Hypothalamus (tissue), 51 donors: Measurements from ENCODE around the gene UTRN.
A peak's percentile ranks its signal among the peaks of the same experiment; 100 is the strongest.

Experiments
- DNase-seq, 51 donors: peaks; one replicate each; lab custom pipeline; 2025; lab: John Stamatoyannopoulos, UW

UTRN gene

DNA sequence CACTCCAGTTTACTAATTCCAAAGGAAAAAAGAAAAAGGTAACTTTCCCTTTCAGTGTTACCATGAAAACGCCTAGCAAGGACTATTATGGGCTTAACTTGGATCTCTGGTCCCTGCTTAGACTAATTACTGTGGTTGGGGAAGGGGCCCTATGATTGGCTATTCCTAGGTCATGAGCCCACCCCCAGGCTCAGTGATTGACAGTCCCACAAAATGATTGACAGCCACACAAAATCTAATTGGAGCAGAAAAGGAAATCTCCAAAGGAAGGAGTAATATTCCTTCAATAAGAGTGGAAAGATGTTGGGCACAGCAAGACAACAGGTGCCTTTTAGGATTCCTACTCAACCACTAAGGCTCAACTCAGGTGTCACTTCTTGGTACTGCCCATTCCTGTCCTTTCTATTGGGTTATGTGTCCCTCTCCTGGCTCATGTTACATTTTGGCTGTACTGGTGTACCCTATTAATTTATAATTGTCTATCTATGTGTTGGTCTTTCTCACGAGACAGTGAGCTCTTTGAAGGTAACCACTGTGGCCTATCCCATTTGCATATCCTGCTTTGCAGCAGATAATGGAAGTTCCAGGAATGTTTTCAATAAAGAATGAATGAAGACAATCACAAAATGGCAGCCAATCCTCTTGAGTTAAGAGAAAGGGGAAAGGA is 5.5 kb upstream of the UTRN start:
- DNase-seq = no peak

DNA sequence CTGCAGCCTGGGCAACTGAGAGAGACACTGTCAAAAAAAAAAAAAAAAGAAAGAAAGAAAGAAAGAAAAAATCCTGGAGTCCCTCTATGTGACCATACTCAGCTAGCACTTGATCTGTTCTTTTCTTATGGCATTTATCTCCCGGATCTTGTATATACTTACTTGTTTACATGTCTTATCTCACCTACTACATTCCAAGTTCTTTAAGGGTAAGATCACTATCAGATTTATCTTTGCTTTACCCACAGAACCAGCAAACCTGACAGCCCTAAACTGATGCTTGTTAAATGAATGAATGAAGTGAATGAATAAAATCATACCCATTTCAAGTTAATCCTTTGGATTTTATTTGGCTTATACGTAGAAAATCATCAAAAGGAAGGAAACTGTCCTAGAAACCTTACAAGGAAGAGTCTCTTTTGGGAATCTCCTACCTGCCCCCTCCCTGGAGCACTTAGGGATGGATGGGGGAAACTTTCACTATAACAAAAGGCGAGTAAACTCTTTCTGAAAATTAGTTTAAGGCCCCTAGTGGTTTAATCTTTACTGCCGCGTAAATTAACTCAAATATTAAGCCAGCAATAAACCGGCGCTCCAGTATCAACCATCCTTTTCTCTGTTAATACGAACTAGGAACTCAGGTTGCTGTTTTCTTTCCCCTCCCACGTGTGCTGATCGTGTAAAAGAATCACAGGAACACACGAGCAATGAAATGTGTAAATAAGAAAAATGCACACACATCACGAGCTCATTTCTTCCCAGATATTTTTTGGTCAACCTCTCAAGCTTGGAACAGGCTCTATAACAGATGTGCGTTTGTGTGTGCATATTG is 1.3 kb upstream of the UTRN start:
- no peak for DNase-seq

DNA sequence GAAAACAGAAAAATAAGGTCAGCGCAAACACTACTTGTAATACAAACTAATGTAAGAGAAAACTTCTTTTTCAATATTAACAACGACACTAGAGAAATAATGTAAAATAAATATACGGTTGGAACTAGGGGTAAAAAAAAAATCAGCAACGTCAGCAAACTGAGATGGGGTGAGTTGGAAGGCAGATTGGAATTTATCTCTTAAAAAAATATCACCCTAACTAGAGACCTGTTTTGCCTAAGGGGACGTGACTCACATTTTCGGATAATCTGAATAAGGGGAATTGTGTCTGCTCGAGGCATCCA is 705 bp upstream of the UTRN start:
- DNase-seq = no peak

DNA sequence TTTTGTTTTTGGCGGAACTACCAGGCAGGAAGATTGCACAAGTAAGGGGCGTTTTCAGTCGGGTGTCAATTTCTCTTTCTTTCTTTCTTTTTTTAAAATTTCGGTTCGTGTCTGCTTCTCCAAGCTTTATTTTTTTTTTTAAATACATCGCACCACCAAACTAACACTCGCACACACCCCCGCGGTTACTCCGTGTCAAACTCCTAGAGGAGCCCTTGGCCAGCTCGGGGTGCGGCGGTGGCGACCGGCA is 338 bp downstream of the UTRN start:
- peak in 1 of 51 donors; percentile 53 for DNase-seq

DNA sequence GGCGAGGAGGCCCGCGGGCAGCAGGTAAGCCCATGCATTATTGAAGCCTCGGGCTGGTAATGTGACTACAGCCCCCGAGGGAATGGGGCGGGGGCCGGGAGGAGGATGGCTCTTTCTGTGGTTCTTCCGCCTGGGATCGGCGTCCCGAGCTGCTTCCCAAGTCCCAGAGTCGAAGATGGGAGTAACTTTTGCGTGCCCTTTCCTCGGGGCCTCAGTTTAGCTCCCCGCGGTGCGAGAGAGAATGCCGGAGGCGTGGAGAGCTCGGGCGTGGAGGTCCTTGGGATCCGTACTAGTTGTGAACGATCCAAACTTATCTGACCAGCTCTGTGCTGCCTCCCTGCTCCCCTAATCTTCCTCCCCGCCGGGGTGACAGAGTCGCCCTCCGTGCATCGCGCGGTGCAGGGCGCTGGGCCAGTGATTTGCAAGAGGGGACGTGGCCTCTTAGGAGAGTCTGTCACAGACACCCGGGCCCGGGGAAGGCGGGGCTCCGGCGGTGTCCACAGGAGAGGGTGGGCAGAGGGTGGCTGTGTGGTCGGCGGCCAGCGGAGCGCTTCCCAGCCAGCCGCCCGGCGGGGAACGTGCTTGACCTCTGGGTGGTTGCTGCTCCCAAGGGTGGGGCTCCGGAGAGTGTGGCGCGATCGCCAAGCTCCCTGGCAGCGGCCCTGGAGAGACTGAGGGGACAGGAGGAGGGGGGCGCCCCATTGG is 815 bp downstream of the UTRN start:
- DNase-seq = peak in 44 of 51 donors; percentile 6 to 75 (median 34)

DNA sequence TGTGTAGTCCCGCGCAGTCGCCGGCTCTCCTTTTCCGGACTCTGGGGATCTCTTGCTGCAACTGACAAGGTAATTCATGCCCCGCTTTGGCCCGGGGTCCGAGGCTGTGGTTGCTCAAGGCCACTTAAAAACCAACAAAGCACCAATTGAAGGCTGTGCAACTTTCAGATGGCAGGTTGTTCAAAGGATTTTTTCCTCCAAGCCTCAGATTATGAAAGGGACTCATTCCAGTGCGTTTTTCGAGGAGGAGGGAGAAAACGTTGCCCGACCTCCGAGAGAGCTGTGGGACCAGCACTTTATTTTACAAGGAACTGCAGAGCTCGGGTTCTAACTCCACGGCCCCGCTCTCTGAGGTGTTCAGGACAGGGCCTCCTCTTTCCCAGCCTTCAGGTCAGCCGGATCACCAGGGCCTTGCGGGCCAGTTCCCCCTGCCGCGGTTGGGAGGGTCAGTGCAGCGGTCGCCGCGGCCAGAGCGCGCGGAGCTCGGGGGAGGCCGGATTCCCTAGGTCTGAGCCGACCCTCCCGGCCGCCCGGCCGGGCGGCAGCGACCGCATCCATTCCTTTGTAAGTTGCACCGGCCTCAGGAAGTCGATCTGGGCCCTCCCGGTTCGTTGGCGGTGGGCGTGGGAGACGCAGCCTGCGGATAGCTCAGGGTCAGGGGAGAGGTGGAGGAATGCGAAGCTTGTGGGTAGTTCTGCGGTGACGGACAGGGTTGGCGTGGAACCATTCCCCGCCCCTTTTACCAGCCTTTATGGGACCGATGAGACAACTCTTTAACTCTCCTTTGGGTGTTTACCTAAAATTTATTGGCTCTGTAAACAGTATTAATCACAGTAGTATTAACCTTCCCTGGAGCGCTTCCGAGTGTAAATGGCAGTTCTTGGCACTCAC is 1.6 kb downstream of the UTRN start:
- peak in 24 of 51 donors; percentile 1 to 54 (median 13) for DNase-seq

DNA sequence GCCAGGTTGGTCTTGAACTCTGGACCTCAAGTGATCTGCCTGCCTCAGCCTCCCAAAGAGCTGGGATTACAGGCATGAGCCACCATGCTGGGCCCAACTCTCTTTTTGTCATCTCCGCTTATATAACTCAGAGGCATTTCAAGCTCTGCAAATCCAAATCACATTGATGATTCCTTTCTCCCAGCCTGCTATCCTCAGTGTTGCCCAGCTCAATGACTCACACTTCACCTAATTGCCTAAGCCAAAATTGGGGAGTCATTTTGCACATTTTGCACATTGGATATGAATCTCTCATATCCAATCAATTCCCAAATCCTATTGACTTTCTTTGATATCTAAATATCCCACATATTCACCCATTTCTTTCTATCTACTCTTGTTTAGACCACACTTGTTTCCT is 3.9 kb downstream of the UTRN start:
- DNase-seq = no peak

DNA sequence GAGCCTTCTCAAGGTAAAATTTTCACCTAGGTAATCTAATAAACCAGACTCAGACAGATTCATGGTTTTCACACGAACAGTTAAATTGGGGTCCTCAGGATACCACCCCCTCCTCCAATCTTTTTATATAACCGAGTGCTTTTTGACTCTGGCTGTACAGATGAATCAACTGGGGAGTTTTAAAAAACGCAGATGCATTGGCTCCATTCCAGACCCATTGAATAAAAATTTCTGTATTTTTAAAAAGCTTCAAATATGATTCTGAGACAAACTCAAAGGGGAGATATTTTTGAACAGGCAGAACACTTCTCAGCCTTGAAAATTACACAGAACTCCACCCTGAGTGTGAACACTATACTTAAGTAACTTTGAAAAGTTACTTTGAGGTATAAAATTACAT is 7.2 kb downstream of the UTRN start:
- DNase-seq = no peak

DNA sequence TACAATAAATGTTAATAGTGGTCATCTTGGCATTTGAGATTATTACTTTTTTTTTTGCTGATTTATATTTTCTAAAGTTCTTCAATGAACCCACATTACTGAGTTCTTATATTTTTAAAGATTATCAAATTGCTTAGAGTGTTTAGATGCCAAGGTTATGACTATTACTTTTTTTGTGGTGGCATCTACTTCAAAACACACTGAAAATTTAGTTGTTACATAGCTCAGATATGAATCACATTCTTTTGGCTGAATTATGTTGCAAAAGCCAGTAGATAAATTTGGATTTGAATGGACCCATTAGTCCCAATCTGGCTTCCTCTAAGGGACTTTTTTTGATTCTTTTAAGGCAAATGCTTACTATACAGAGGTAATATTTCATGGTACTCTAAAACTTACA is 8.9 kb downstream of the UTRN start:
- DNase-seq = no peak

DNA sequence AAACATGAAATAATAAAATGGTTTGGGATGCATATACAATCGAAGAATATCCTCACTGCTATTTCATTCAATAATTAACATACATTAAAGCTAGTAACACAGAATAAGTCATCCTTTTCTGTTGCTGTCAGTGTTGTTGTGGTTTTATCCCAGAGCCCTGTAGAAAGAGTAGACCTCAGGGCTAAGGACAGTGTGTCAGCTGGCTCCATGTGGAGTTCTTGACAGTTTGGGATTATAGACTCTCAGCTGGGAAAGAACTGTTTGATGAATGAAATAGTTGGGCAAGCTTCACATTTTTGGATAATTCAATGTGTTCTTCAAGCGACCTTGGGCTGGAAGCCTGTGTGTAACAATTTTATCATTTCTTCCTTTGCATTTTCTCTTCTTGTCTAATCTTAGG is 10.1 kb downstream of the UTRN start:
- no peak for DNase-seq

DNA sequence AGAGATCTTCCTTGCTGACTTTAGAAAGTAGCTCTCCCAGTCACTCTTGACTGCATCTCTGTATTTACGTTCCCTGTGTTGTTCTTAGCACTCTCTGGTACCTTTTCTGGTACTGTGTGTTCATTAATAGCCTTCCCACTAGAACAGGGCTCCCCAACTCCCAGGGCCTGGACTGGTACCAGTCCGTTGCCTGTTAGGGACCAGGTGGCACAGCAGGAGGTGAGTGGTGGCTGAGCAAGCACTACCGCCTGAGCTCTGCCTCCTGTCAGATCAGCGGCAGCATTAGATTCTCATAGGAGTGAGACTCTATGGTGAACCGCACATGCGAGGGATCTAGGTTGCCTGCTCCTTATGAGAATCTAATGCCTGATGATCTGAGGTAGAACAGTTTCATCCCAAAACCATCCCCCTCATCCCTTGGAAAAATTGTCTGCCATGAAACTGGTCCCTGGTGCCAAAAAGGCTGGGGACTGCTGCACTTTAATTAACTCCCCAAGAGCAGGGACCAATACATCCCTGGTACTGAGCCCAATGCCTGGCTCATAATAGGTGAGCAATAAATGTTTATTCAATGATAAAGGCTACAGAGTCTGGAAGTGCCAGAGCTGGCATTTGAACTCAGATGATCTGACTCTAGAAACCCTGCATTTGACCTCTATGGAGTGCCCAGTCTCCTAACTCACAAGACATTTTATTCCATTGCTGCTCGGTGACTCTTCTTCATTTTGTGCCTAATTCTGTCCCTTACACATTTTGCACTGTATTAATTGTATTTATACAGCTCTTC is 11.0 kb downstream of the UTRN start:
- no peak for DNase-seq

DNA sequence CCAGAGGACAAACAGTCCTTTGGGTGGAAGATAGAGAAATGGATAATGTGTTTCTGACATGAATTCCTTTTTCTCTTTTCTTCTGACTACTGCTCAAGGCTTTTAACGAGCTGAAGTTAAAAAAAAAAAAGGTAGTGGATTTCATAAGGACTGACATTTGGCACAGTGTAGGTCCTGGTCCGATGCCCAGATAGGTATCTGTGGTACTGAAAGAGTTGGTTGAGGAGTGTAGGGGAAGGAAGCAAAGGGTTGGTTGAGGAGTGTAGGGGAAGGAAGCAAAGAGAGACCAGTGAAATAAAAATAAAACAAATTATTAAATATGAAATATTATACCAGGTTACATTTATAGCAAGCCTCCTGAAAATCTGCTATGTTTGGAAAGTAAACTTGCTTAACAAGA is 11.8 kb downstream of the UTRN start:
- no peak for DNase-seq

DNA sequence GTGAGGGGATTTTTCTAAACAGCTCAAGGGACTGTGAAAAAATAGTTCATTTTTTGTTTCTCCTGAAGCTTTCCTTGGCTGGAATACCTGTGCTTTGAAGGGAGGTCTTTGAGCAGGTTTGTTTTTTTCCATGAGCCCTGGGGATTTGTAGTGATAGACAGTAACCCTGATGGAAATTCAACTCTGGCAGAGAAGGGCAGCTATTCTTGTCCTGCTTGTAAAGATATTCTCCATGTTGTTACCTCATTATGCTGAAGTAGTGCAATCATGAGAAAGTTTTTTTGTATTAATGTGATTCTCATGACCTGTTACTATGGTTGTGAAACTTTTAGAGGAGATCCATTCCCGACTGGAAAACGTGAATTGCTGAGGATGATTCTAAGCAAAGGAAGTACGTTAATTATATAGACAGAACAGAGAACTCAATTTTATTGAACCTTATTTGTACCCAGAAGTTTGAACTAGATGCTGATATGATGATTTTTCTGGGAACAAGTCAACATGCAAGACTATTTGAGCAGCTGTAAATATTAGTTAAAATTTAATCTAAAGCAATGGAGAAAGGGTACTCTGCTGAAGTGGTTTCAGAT is 12.5 kb downstream of the UTRN start:
- no peak for DNase-seq

DNA sequence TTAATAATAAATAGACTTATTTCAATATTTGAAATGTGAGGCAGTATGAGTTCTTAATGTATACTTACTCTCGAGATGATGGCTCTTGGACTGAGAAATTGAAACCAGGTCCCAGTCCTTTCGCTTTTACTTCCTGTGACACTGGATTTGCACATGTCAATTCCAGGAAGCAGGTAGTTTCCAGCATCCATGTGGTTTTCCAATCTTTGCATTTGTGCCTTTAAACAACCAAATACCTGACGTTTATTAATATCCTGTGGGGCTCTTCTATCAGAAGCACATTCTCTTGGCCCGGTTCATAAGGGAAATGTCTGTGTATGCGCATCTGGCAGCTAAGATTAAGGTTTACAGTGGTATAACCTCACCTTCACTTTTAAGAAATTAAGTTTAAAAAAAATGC is 13.1 kb downstream of the UTRN start:
- DNase-seq = no peak

DNA sequence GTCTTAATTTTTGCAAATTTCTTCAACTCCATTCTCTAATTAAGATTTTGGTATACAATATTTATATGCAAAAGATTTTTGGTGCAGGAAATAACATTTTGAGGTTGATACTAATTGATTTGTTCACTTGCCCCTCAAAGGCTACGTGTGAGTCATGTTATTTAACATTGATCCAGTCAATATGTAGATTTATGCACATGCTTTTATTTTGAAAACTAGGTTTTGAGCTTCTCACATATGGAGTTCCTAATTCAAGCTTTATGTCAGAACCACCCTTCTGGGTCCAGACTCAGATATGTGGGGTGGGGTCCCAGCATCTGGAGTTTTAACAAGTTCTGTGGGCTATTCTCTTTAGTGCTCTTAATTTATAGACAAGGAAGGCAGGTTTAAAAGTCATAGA is 13.8 kb downstream of the UTRN start:
- DNase-seq = no peak

DNA sequence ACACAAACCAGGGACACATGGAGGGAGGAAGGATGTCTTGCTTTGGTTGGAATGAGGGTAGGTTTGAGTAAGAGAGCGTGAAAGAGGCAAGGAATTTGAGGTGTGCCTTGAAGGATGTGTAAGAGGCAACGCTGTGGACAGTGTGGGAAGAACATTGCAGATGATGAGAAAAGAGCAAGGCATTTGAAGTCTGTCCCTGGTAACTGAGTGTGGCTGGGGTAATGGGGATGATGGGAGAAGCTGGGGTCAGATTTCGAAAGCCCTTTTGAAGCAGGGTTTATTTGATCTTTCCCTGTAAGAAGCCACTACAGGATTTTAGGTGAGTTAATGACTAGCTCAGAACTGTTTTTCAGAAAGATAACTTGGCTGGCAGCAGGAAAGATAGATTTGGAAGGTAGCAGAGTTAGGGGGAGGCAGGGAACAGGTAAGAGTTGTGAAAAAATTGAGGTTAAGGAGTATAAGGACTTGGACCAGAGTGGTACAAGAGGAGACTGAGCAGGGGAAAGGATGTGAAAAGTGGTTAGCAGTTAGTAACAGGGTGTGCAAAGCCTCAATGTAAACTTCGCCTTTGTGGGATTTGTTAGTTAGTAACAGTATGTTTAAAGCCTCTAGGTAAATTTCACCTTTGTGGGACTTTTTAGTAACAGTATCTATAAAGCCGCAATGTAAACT is 17.7 kb downstream of the UTRN start:
- DNase-seq = no peak

DNA sequence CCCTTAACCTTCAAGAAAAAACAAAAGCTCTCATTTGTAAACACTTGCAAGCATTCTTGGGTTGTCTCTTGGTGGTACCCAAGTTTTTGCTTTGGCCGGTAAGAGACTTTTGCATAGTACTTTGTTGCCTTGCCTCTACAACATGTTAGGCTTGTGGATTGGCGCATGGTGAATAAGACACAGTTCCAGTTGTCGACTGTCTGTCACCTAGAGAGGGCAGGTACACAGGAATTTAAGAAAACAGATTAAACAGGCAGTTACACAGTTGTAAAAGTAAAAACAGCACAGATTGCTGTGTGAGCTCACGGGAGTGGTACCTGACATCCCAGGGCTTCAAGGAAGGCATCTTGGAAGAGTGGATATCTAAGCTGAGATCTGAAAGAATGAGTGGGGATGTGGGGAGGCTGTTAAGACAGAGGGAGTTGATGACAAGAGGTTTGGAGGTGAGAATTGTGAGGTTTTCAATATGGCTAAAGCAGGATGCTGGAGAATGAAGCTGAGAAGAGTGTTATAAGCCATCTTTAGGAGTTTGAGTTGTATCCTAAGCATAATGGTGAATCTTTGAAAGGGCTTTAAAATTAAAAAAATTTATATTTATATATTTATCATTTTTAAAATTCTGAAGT is 19.2 kb downstream of the UTRN start:
- no peak for DNase-seq

DNA sequence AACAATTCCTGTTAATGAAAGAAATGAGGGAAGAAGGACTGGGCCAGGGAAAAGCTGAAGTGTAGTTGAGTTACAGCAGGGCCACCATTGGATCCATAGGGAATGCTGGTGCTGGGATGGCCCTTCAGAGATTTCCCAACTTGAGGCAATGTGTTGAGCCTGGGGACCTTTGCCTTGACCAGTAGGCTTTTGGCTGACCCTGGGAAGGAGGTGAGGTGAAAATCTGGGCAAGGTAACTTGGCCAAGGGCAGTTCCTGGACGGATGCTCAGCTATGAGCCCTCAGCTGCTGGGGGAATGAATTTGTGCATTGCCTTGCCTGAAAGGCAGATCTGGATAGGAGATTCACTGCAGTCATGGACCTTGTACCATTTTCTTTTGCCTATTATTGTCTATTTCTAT is 20.4 kb downstream of the UTRN start:
- DNase-seq = no peak

DNA sequence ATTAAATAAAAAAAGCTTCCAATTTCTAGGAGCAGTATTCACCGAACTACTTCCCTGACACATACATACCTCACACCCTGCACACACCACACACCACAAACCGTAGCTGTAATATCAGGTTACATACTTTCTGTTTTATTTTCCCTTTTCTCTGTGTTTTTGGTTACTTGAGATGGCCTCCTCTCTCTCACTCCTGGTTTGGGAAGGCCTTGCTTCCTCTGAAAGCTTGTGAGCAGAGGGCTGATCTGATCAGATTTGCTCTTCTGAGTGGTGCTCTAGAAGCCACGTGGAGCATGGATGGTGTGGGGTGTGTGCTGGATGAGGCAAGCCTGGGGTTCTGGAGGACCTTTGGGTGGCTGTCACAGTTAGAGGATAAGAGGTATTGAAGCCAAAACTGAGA is 20.9 kb downstream of the UTRN start:
- no peak for DNase-seq
